Spleen (tissue), 3 donors: ENCODE measurements around the gene VEGFA.

Source experiments
- POLR2A ChIP-seq, 3 donors: fragments of 450-650 bp; IDR thresholded peaks; one replicate each; pipeline ENCODE4 v1.5.1; 2017; ENCODE audit warnings: antibody characterized with exemption in 3 of 3, mild to moderate bottlenecking in 1 of 3
- POLR2AphosphoS5 ChIP-seq, 3 donors: sonication (generic); formaldehyde crosslinking; IDR thresholded peaks; one replicate each; pipeline ENCODE4 v1.5.1; 2017; ENCODE audit warnings: antibody characterized with exemption in 3 of 3

GRCh38 chr6:43780941-43781928, 11.2 kb downstream of the VEGFA start:
- peak in 2 of 3 donors; percentile 7 to 53 for TF ChIP-seq POLR2AphosphoS5 (IDR thresholded peaks at IDR 0.05)
- TF ChIP-seq POLR2A (IDR thresholded peaks at IDR 0.05): no peak
